Activated CD4-positive, alpha-beta T cell treated with anti-CD3 and anti-CD28 coated beads for 36 hours (primary cell): Measurements from ENCODE around the gene TIAM1. TPM values are rescaled to one million over a fixed set of nuclear protein-coding genes. Genes with fewer than 3 reads are reported as not detected.

Experiments used
- ATAC-seq: fragments of 200-7000 bp; cut with Tn5 transposase; one replicate; pipeline ENCODE4 v1.10.0; 2021; ENCODE audit warnings: mild to moderate bottlenecking, moderate library complexity
- CTCF ChIA-PET: fragments of 350-600 bp; sonication (Branson Sonifier 250); formaldehyde crosslinking; loops from one replicate; lab custom pipeline; 2021; ENCODE audit warnings: antibody characterized with exemption; lab: Charles Lee
- POLR2A ChIA-PET: fragments of 350-600 bp; sonication (Branson Sonifier 250); formaldehyde crosslinking; loops from one replicate; lab custom pipeline; 2021; ENCODE audit warnings: antibody characterized with exemption, inconsistent platforms; lab: Charles Lee
- DNase-seq: peaks from one replicate; pipeline ENCODE4 v3.0.0-alpha.2; 2020
- H3K27ac Mint-ChIP-seq: one replicate; pipeline ENCODE4 v1.8.0; 2021; ENCODE audit warnings: mixed read lengths
- H3K27me3 Mint-ChIP-seq: one replicate; pipeline ENCODE4 v1.8.0; 2021; ENCODE audit warnings: mixed read lengths
- H3K36me3 Mint-ChIP-seq: one replicate; pipeline ENCODE4 v1.8.0; 2021; ENCODE audit warnings: low read depth, mixed read lengths
- H3K4me1 Mint-ChIP-seq: one replicate; pipeline ENCODE4 v1.8.0; 2021; ENCODE audit warnings: mixed read lengths
- H3K4me3 Mint-ChIP-seq: one replicate; pipeline ENCODE4 v1.8.0; 2021; ENCODE audit warnings: mild to moderate bottlenecking, moderate library complexity, mixed read lengths
- H3K9me3 Mint-ChIP-seq: one replicate; pipeline ENCODE4 v1.8.0; 2021; ENCODE audit warnings: low read depth, mixed read lengths
- intact Hi-C, 2 experiments: fragments of 100-400 bp; cut with DNase I in 1 of 2; cut with micrococcal nuclease in 1 of 2; formaldehyde crosslinking; loops; one replicate each; pipeline versions ENCODE4 v1.14.2 to v1.15.1; 2022 to 2024; cut with DNase I, micrococcal nuclease
- total RNA-seq, 2 experiments: library from RNA; stranded (reverse); gene quantifications; one replicate each; pipeline ENCODE4 v1.2.3, GENCODE V29; 2021

TIAM1 gene
- total RNA-seq, 2 experiments from 2014 or later = 60.7 to 72.6 TPM

GRCh38 chr21:31191553-31191952, 152.5 kb downstream of the TIAM1 start:
- Mint-ChIP-seq H3K27me3 (no peaks in the 10 kb centered on the region), H3K4me1 (peaks cover 87% of the 10 kb centered on the region), H3K27ac (peak overlapping the region; percentile 86), H3K9me3 (no peaks in the 10 kb centered on the region), H3K4me3 (peak overlapping the region; percentile 17), H3K36me3 (peaks cover 51% of the 10 kb centered on the region)
- ChIA-PET POLR2A (interaction anchor here (0.6 to 1.3 kb wide), 4 partner anchors 10 to 161 kb away, joined by 3 to 6 read pairs (median 4); no protein-coding TSS in a partner anchor), CTCF (interaction anchor here (1.0 to 4.3 kb wide), 7 partner anchors 9 to 391 kb away, joined by 3 to 24 read pairs (median 4); no protein-coding TSS in a partner anchor)
- intact Hi-C loops = no loop called here
- peak; percentile 48 for ATAC-seq
- DNase-seq = peak; percentile 55

- ChIA-PET CTCF (interaction anchor here (0.6 to 4.3 kb wide), 10 partner anchors 9 to 392 kb away, joined by 3 to 24 read pairs (median 4); no protein-coding TSS in a partner anchor), POLR2A (no interaction called here)
- peaks cover 52% of the 10 kb centered on the region for H3K36me3 Mint-ChIP-seq
- intact Hi-C loops = no loop called here
- ATAC-seq (peak; percentile 7), DNase-seq (no peak)
- no peaks in the 10 kb centered on the region for H3K9me3 Mint-ChIP-seq
- no peaks in the 10 kb centered on the region for H3K27me3 Mint-ChIP-seq
- H3K4me1 Mint-ChIP-seq = peaks cover 87% of the 10 kb centered on the region
- peak overlapping the region; percentile 86 for H3K27ac Mint-ChIP-seq
- peak overlapping the region; percentile 36 for H3K4me3 Mint-ChIP-seq
Measured at GRCh38 chr21:31190516-31190915, 153.5 kb downstream of the TIAM1 start.

GRCh38 chr21:31187499-31187898, 156.6 kb downstream of the TIAM1 start:
- Mint-ChIP-seq H3K9me3 (no peaks in the 10 kb centered on the region), H3K4me1 (peaks cover 86% of the 10 kb centered on the region), H3K27me3 (no peaks in the 10 kb centered on the region), H3K27ac (peak overlapping the region; percentile 99), H3K4me3 (peak overlapping the region; percentile 70), H3K36me3 (peaks cover 48% of the 10 kb centered on the region)
- ChIA-PET POLR2A (no interaction called here), CTCF (interaction anchor here (0.5 to 1.5 kb wide), 4 partner anchors 8 to 155 kb away, joined by 3 to 4 read pairs (median 3); no protein-coding TSS in a partner anchor)
- ATAC-seq (peak; percentile 5), DNase-seq (no peak)
- intact Hi-C loops = loop anchor here (1.0 to 2.0 kb wide), 2 partner anchors 8 to 545 kb away; partner anchors contain the start of gene SCAF4 (in 1 of the 2)

DNA sequence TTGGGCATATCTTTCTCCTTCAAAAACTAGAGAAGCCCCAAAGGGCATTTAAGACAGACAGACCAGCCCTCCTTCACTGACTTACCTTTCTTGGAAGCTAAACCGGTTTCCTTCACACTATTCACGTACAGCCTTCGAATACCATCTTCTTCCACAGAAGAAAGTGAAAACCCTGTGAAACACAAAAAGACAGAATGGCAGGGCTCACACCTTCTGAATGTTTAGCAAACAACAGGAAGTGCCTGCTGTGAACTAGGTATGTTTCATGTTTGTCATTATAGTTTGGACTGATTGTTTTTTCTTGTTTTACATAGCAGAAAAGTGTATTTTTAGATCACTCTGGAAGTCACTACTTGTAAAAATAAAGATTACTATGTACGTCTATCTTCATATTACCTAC, 157.1 kb downstream of the TIAM1 start:
- H3K27ac Mint-ChIP-seq = peak overlapping the region; percentile 99
- no peaks in the 10 kb centered on the region for H3K9me3 Mint-ChIP-seq
- DNase-seq (no peak), ATAC-seq (peak; percentile 8)
- ChIA-PET POLR2A (no interaction called here), CTCF (interaction anchor here (0.9 to 1.5 kb wide), 4 partner anchors 8 to 86 kb away, joined by 3 to 4 read pairs (median 3); no protein-coding TSS in a partner anchor)
- H3K4me3 Mint-ChIP-seq = peak overlapping the region; percentile 70
- intact Hi-C loops = loop anchor here (1.0 to 2.0 kb wide), 2 partner anchors 8 to 546 kb away; partner anchors contain the start of gene SCAF4 (in 1 of the 2)
- peaks cover 48% of the 10 kb centered on the region for H3K36me3 Mint-ChIP-seq
- no peaks in the 10 kb centered on the region for H3K27me3 Mint-ChIP-seq
- H3K4me1 Mint-ChIP-seq = peaks cover 87% of the 10 kb centered on the region

DNA sequence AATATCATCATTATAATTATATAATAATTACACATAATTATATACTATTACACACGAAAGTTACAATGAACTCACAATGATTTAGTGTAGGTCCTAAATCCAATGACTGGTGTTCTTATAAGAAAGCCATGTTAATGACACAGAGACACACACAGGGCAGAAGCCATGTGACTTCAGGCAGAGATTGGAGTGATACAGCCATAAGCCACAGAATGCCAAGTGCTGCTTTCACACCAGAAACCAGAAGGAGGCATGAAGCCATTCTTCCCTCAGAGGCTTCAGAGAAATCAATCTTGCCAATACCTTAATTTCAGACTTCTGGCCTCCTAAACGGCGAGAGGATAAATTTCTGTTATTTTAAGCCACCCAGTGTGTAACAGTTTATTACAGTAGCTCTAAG, 158.4 kb downstream of the TIAM1 start:
- H3K27me3 Mint-ChIP-seq = no peaks in the 10 kb centered on the region
- POLR2A ChIA-PET = interaction anchor here (0.9 kb wide), 1 partner anchor 53 kb away, joined by 3 read pairs; no protein-coding TSS in a partner anchor
- peak overlapping the region; percentile 70 for H3K4me3 Mint-ChIP-seq
- DNase-seq (peak; percentile 51), ATAC-seq (peak; percentile 20)
- intact Hi-C loops = loop anchor here in 1 of 2 experiments (2.0 kb wide), 1 partner anchor 547 kb away; the partner anchor contains the start of gene SCAF4
- CTCF ChIA-PET = interaction anchor here (0.6 kb wide), 1 partner anchor 392 kb away, joined by 5 read pairs; no protein-coding TSS in a partner anchor
- peaks cover 82% of the 10 kb centered on the region for H3K4me1 Mint-ChIP-seq
- H3K36me3 Mint-ChIP-seq = peaks cover 54% of the 10 kb centered on the region
- no peaks in the 10 kb centered on the region for H3K9me3 Mint-ChIP-seq
- peak overlapping the region; percentile 99 for H3K27ac Mint-ChIP-seq

- H3K9me3 Mint-ChIP-seq = no peaks in the 10 kb centered on the region
- peak overlapping the region; percentile 92 for H3K27ac Mint-ChIP-seq
- intact Hi-C loops = loop anchor here (1.0 to 5.0 kb wide), 4 partner anchors 10 to 472 kb away; partner anchors contain the start of genes KRTAP21-3 (in 1 of the 2) and SOD1 (in 1 of the 2)
- H3K36me3 Mint-ChIP-seq = peaks cover 56% of the 10 kb centered on the region
- ATAC-seq (no peak), DNase-seq (no peak)
- no peaks in the 10 kb centered on the region for H3K27me3 Mint-ChIP-seq
- H3K4me1 Mint-ChIP-seq = peaks cover 80% of the 10 kb centered on the region
- ChIA-PET CTCF (interaction anchor here (0.8 to 1.3 kb wide), 3 partner anchors 9 to 28 kb away, joined by 3 to 4 read pairs (median 3); no protein-coding TSS in a partner anchor), POLR2A (interaction anchor here (1.0 to 1.4 kb wide), 4 partner anchors 9 to 374 kb away, joined by 3 to 8 read pairs (median 4); no protein-coding TSS in a partner anchor)
- peak overlapping the region; percentile 65 for H3K4me3 Mint-ChIP-seq
Measured at GRCh38 chr21:31184876-31185275, 159.2 kb downstream of the TIAM1 start.

DNA sequence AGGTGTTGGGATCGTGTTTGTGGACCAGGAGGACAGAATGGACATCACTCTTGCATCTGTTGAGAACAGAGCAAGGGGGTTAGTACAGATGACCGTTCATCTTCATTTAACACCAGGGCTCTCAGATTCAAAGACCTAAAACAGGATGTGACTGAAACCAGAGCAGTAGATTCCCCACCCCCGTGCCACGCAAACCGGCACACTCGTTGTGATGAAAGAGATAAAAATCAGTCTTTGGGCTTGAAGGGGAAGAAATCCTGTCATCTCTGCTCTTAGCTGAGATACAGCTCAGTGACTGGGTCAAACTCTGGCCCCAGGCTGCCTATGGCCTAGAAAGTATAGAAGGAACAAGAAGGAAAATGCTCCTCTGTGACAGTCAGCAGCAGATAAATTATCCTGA, 159.6 kb downstream of the TIAM1 start:
- Mint-ChIP-seq H3K27ac (peak overlapping the region; percentile 92), H3K36me3 (peaks cover 54% of the 10 kb centered on the region), H3K4me3 (peak overlapping the region; percentile 65), H3K27me3 (no peaks in the 10 kb centered on the region), H3K9me3 (no peaks in the 10 kb centered on the region), H3K4me1 (peaks cover 77% of the 10 kb centered on the region)
- POLR2A ChIA-PET = interaction anchor here (0.6 to 1.4 kb wide), 6 partner anchors 9 to 375 kb away, joined by 3 to 8 read pairs (median 4); no protein-coding TSS in a partner anchor
- DNase-seq (peak; percentile 90), ATAC-seq (peak; percentile 50)
- CTCF ChIA-PET = interaction anchor here (0.8 to 1.7 kb wide), 5 partner anchors 9 to 375 kb away, joined by 3 to 8 read pairs (median 4); no protein-coding TSS in a partner anchor
- intact Hi-C loops = loop anchor here (1.0 to 5.0 kb wide), 4 partner anchors 11 to 473 kb away; partner anchors contain the start of genes KRTAP21-3 (in 1 of the 2) and SOD1 (in 1 of the 2)

DNA sequence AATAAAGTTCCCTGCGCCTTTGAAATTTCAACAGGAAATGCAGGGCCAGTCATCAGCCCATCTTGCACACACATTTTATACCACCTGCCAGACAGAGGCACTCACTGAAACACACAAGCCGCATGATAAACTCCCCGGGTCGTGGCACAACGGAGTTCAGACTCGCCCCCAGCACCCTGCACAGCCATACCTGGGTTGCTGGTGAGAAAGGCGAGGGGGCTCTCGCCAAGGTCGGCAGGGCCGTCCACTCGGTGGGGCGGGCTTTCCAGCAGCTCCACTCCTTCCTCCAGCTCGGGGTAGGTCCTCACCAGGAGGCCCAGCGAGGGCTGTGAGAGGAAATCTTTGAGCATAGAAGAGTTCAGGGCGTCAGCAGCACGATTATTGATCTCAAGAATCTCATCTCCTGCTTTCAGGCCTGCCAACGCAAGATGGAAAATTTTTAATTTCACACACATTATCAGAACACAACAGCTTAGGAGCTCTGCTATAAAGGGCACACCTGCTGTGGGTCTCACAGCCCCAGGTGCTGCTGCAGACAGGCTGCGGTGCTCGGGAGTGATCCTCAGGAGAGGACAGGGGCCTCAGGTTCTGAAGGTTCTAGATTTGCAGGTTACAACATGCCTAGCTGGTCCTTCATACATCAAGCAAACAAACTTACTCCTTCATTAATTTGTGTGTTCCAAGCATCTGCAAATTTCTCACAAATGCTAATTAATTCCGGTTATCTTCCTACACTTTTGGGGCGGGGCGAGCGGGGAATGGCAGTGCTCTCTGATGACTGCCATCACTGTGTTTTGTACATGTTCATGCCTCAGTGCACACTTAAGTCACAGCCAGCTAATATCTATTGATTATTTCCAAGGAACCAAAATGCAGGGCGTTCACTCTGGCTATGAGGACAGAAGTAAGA, 161.6 kb downstream of the TIAM1 start:
- ChIA-PET POLR2A (interaction anchor here (1.0 to 2.4 kb wide), 2 partner anchors 49 to 145 kb away, joined by 5 to 9 read pairs; no protein-coding TSS in a partner anchor), CTCF (interaction anchor here (0.9 to 4.1 kb wide), 8 partner anchors 7 to 377 kb away, joined by 3 to 33 read pairs (median 6); no protein-coding TSS in a partner anchor)
- Mint-ChIP-seq H3K9me3 (no peaks in the 10 kb centered on the region), H3K4me1 (peaks cover 72% of the 10 kb centered on the region), H3K27me3 (no peaks in the 10 kb centered on the region), H3K36me3 (peaks cover 63% of the 10 kb centered on the region), H3K27ac (peak overlapping the region; percentile 97), H3K4me3 (peak overlapping the region; percentile 91)
- ATAC-seq (peak; percentile 54), DNase-seq (peak; percentile 80)
- intact Hi-C loops = loop anchor here (1.0 to 5.0 kb wide), 8 partner anchors 49 to 476 kb away; partner anchors contain the start of genes SOD1 (in 2 of the 2) and KRTAP21-3 (in 1 of the 2)

GRCh38 chr21:31181082-31181750, 162.8 kb downstream of the TIAM1 start:
- intact Hi-C loops = loop anchor here (1.0 to 5.0 kb wide), 5 partner anchors 14 to 476 kb away; partner anchors contain the start of genes KRTAP21-3 (in 1 of the 2) and SOD1 (in 1 of the 2)
- Mint-ChIP-seq H3K4me1 (peaks cover 75% of the 10 kb centered on the region), H3K36me3 (peaks cover 56% of the 10 kb centered on the region), H3K4me3 (peak overlapping the region; percentile 91), H3K27me3 (no peaks in the 10 kb centered on the region), H3K27ac (peak overlapping the region; percentile 99), H3K9me3 (no peaks in the 10 kb centered on the region)
- peak; percentile 57 for DNase-seq
- ChIA-PET POLR2A (interaction anchor here (0.6 to 2.4 kb wide), 3 partner anchors 10 to 146 kb away, joined by 3 to 9 read pairs (median 6); no protein-coding TSS in a partner anchor), CTCF (interaction anchor here (0.6 to 4.1 kb wide), 21 partner anchors 10 to 424 kb away, joined by 3 to 33 read pairs (median 5); no protein-coding TSS in a partner anchor)
- peak; percentile 1 for ATAC-seq
